Parathyroid adenoma (tissue), 2 donors: ENCODE data around the gene TNK2.
A peak's percentile ranks its signal among the peaks of the same experiment; 100 is the strongest.

Experiments used
- H2AFZ ChIP-seq: fragments of 300-600 bp; sonication (generic); one replicate; pipeline ENCODE4 v1.7.0; 2017; ENCODE audit warnings: antibody characterized with exemption, mild to moderate bottlenecking
- H3K27ac ChIP-seq: fragments of 300-600 bp; sonication (generic); one replicate; pipeline ENCODE4 v1.7.0; 2017
- H3K27me3 ChIP-seq: fragments of 300-600 bp; sonication (generic); one replicate; pipeline ENCODE4 v1.7.0; 2017; ENCODE audit warnings: low read length; ENCODE audit not compliant: control insufficient read depth, insufficient read depth
- H3K36me3 ChIP-seq: fragments of 300-600 bp; sonication (generic); one replicate; pipeline ENCODE4 v1.7.0; 2017; ENCODE audit warnings: low read length; ENCODE audit not compliant: control insufficient read depth, insufficient read depth
- H3K4me1 ChIP-seq: fragments of 300-600 bp; sonication (generic); one replicate; pipeline ENCODE4 v1.7.0; 2017; ENCODE audit warnings: control low read depth
- H3K4me2 ChIP-seq: fragments of 300-600 bp; sonication (generic); one replicate; pipeline ENCODE4 v1.7.0; 2017; ENCODE audit warnings: low read length
- H3K4me3 ChIP-seq: fragments of 300-600 bp; sonication (generic); one replicate; pipeline ENCODE4 v1.7.0; 2017; ENCODE audit warnings: low read depth, low read length
- H3K79me2 ChIP-seq: fragments of 300-600 bp; sonication (generic); one replicate; pipeline ENCODE4 v1.7.0; 2017; ENCODE audit warnings: control low read depth
- H3K9ac ChIP-seq: fragments of 300-600 bp; sonication (generic); one replicate; pipeline ENCODE4 v1.7.0; 2017; ENCODE audit warnings: mild to moderate bottlenecking
- H3K9me3 ChIP-seq: fragments of 300-600 bp; sonication (generic); one replicate; pipeline ENCODE4 v1.7.0; 2017; ENCODE audit warnings: low read length; ENCODE audit not compliant: control insufficient read depth
- TF ChIP-seq, protein P1 (sequence below): fragments of 300-600 bp; sonication (generic); IDR thresholded peaks from one replicate; pipeline ENCODE4 v1.7.0; 2017; ENCODE audit warnings: antibody characterized with exemption, mild to moderate bottlenecking
- donor health status: primary hyperparathyroidism.

Gene TNK2

DNA sequence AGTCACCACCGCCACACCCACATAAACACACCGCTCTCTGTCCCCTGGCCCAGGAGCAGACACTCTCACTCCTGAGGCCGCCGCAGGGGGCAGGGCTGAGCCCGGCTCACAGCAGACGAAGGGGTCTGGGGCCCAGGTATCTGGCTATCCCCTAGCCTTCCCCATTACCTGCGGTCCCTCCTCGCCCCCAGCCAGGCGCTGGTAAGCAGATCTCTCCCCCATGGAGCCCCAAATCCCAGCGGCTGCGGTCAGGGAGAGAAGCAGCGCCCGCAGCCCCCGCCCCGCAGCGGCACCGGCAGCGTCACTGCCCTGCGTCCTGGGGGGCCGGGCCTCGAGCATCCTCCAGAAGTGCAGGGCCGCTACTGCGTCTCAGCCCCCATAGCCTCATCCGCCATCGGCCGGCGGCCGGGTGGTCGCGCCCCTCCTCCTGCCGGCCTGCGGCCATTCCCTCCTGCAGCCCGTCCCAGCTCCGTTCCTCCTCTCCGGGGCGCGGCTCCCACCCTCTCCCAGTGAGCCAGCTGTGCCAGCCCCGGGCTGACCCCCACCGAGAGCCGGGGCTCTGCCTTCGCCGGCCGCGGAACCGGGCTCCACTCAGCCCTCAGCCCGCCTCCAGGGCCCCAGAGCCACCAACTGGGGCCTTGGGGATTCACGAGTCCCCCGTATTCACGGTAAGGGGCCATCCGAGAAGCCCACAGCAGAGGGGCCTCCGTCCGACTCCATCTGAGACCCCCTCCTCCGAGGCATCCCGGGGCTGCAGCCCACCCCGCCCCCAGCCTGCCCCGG, 13.1 kb downstream of the TNK2 start:
- H2AFZ ChIP-seq = peak overlapping the region; percentile 60
- no peak overlapping the region for H3K9ac ChIP-seq
- H3K27me3 ChIP-seq = no peaks in the 10 kb centered on the region
- TF ChIP-seq, protein P1, sequence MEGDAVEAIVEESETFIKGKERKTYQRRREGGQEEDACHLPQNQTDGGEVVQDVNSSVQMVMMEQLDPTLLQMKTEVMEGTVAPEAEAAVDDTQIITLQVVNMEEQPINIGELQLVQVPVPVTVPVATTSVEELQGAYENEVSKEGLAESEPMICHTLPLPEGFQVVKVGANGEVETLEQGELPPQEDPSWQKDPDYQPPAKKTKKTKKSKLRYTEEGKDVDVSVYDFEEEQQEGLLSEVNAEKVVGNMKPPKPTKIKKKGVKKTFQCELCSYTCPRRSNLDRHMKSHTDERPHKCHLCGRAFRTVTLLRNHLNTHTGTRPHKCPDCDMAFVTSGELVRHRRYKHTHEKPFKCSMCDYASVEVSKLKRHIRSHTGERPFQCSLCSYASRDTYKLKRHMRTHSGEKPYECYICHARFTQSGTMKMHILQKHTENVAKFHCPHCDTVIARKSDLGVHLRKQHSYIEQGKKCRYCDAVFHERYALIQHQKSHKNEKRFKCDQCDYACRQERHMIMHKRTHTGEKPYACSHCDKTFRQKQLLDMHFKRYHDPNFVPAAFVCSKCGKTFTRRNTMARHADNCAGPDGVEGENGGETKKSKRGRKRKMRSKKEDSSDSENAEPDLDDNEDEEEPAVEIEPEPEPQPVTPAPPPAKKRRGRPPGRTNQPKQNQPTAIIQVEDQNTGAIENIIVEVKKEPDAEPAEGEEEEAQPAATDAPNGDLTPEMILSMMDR = no peak
- H3K4me1 ChIP-seq = peaks cover 26% of the 10 kb centered on the region
- no peak overlapping the region for H3K27ac ChIP-seq
- H3K4me2 ChIP-seq = peak overlapping the region; percentile 62
- peak overlapping the region; percentile 50 for H3K4me3 ChIP-seq
- no peaks in the 10 kb centered on the region for H3K79me2 ChIP-seq
- H3K36me3 ChIP-seq = no peaks in the 10 kb centered on the region
- no peaks in the 10 kb centered on the region for H3K9me3 ChIP-seq

GRCh38 chr3:195893916-195894465, 14.4 kb downstream of the TNK2 start:
- TF ChIP-seq, protein P1 = no peak
- Histone ChIP-seq H3K4me2 (no peak overlapping the region), H3K4me1 (peaks cover 26% of the 10 kb centered on the region), H3K9me3 (no peaks in the 10 kb centered on the region), H3K27ac (no peak overlapping the region), H3K36me3 (no peaks in the 10 kb centered on the region), H2AFZ (no peak overlapping the region), H3K27me3 (no peaks in the 10 kb centered on the region), H3K9ac (no peak overlapping the region), H3K4me3 (no peak overlapping the region), H3K79me2 (no peaks in the 10 kb centered on the region)

DNA sequence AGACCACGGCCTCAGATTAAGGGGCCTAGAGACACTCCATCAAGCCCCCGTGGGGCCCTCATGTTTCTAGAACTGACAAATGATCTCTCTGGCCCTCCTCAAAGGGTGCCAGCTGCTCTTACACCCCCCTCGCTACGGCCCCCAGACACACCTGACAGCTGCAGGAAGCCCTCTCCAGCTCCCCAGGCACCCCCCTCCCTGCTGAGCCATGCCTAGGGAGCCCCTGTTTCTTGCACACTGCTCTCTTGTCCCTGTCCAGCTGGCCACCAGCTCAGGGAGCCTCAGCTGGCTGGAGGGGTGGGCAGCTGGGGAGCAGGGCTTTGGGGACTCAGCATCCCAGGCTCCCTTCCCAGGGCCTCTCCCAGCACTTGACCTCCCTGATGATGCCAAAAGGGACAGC, 14.8 kb downstream of the TNK2 start:
- Histone ChIP-seq H3K36me3 (no peaks in the 10 kb centered on the region), H3K4me2 (no peak overlapping the region), H2AFZ (no peak overlapping the region), H3K79me2 (no peaks in the 10 kb centered on the region), H3K27ac (no peak overlapping the region), H3K9me3 (no peaks in the 10 kb centered on the region), H3K4me1 (peaks cover 26% of the 10 kb centered on the region), H3K9ac (no peak overlapping the region), H3K27me3 (no peaks in the 10 kb centered on the region), H3K4me3 (no peak overlapping the region)
- TF ChIP-seq, protein P1 = no peak

DNA sequence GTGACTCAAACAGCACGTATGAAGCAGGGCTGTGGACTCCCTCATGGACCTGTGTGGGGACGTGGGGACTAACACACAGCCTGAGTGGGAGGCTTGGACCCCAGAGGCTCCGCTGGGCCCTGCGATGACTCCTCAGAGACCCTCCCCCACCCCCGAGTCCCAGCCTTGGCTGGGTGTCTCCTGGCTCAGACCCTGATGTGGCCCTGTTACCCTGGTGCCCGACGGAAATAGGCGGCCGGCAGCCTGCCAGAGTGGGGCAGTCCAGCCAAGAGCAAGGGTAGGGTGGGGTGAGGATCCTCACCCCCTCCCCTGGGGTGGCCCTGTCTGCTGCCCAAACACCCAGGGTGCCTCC, 15.3 kb downstream of the TNK2 start:
- H3K4me1 ChIP-seq = peaks cover 26% of the 10 kb centered on the region
- H3K9ac ChIP-seq = no peak overlapping the region
- H3K4me3 ChIP-seq = no peak overlapping the region
- no peaks in the 10 kb centered on the region for H3K79me2 ChIP-seq
- no peaks in the 10 kb centered on the region for H3K9me3 ChIP-seq
- no peaks in the 10 kb centered on the region for H3K36me3 ChIP-seq
- no peaks in the 10 kb centered on the region for H3K27me3 ChIP-seq
- TF ChIP-seq, protein P1 = no peak
- no peak overlapping the region for H3K4me2 ChIP-seq
- H3K27ac ChIP-seq = no peak overlapping the region
- H2AFZ ChIP-seq = no peak overlapping the region
